HT-29 (cell line): ENCODE measurements around the gene CXorf65. TPM values are rescaled to one million over a fixed set of nuclear protein-coding genes. Genes with fewer than 3 reads are reported as not detected.
A peak's percentile ranks its signal among the peaks of the same experiment; 100 is the strongest.

Experiments used
- DNase-seq: peaks from one replicate; pipeline ENCODE4 v3.0.0-alpha.2; 2015; ENCODE audit warnings: low spot score
- total RNA-seq: library from RNA; depleted of rRNA; stranded (reverse); fragments of >200 nt; shearing (Covaris generic); gene quantifications from 2 replicates; pipeline ENCODE4 v1.2.3, GENCODE V29; 2014

CXorf65 gene
- total RNA-seq, 1 experiment from 2014 or later: not detected

- DNase-seq: no peak
Measured at GRCh38 chrX:71107245-71107644, 705 bp upstream of the CXorf65 start.

DNA sequence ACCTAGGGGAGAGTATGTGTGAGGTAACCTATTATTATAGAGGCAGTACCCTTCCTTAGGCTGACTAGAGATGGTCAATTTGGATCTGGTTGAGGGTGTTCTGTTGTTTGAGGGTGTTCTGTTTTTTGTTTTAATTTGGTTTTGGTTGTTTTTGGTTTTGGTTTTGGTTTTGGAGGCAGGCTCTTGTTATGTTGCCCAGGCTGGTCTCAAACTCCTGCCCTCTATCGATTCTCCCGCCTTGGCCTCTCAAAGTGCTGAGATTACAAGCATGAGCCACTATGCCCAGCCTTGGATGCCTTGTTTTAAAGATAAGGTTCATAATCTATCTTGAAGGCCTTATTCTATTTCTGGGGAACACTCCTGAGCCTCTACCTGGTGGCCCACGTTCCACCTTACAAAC is 912 bp downstream of the CXorf65 start:
- no peak for DNase-seq

- no peak for DNase-seq
Measured at GRCh38 chrX:71103110-71103983, 3.2 kb downstream of the CXorf65 start.

DNA sequence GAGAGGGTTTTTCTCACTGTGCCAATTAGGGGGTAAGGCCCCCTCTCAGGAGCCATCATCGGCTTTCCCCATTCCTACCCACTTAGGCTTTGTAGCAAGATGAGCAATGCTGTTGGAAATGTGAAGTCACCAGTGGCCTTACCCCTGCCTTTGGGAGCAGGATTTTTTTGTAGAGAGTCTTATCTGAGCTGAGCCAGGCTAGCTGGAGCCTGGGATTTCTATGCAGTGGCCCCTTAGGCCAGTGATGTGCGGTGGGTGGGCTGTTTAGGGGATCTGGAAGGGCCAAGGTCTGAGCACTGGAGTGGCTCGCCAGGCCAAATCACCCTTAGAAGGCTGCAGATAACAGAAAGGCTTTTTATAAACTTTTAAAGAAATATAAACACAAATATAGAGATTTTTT is 4.2 kb downstream of the CXorf65 start:
- no peak for DNase-seq

DNA sequence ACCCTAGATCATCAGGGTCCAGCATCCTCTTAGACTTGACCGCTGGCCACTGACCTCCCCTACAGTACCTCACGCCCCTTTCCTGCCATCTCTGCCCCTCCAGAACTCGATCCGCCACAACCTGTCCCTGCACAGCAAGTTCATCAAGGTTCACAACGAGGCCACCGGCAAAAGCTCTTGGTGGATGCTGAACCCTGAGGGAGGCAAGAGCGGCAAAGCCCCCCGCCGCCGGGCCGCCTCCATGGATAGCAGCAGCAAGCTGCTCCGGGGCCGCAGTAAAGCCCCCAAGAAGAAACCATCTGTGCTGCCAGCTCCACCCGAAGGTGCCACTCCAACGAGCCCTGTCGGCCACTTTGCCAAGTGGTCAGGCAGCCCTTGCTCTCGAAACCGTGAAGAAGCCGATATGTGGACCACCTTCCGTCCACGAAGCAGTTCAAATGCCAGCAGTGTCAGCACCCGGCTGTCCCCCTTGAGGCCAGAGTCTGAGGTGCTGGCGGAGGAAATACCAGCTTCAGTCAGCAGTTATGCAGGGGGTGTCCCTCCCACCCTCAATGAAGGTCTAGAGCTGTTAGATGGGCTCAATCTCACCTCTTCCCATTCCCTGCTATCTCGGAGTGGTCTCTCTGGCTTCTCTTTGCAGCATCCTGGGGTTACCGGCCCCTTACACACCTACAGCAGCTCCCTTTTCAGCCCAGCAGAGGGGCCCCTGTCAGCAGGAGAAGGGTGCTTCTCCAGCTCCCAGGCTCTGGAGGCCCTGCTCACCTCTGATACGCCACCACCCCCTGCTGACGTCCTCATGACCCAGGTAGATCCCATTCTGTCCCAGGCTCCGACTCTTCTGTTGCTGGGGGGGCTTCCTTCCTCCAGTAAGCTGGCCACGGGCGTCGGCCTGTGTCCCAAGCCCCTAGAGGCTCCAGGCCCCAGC is 5.7 kb downstream of the CXorf65 start:
- no peak for DNase-seq

DNA sequence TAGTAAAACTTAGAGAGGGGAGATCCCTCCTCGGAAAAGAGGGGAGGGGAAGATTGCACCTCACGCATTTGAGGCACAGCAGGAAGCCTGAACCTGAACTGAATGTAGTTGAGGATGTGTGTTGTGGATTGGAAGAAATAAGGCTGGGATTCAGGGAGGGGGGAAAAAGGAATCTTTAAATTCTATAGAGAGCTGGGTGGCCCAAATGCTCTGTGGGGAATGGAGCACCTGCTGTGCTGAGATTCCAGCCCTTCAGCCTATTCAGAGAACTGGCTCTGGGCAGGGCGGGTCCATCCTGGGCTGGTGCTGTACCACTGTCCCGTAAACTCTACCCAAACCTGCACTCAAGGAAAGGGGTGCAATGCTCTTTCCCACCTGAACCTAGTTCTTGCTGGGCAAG is 6.8 kb downstream of the CXorf65 start:
- no peak for DNase-seq

GRCh38 chrX:71098951-71099506 is 7.5 kb downstream of the CXorf65 start:
- DNase-seq: no peak

GRCh38 chrX:71098302-71098701 is 8.2 kb downstream of the CXorf65 start:
- peak; percentile 48 for DNase-seq

DNA sequence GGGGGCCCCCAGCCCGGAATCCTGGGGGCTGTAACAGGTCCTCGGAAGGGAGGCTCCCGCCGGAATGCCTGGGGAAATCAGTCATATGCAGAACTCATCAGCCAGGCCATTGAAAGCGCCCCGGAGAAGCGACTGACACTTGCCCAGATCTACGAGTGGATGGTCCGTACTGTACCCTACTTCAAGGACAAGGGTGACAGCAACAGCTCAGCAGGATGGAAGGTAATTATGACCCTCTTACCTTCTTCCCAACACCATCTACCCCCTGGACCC is 9.8 kb downstream of the CXorf65 start:
- no peak for DNase-seq

DNA sequence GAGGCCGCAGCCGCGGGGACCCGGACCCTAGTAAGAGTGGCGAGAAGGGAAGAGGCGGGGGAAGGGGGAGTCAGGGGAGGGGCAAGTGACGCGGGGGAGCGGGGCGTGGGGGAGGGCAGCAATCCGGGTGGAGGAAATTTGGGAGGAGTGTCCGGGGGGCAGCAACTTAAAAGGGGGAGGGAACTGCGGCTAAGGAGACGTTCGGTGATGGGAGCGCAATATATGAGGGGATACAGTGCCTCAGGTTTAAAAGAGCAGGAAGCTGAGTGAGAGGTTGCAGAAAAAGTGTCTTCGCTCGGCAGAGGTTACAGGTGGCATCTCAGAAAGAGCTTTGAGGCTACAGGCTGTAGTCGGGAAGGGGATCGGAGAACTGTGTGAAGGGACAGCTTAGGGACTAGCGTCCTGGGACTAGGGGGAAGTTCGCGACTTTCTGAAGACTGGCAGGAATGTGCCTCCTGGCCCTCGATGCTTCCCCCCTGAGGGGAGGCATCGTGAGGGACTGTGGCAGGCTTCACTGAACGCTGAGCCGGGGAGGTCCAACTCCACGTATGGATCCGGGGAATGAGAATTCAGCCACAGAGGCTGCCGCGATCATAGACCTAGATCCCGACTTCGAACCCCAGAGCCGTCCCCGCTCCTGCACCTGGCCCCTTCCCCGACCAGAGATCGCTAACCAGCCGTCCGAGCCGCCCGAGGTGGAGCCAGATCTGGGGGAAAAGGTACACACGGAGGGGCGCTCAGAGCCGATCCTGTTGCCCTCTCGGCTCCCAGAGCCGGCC is 10.4 kb downstream of the CXorf65 start:
- peak; percentile 16 for DNase-seq

- DNase-seq: peak; percentile 83
Measured at GRCh38 chrX:71095555-71095980, 11.0 kb downstream of the CXorf65 start, which contains the start of gene FOXO4. TSS of gene FOXO4 (plus strand) at chrX:71095851. CDS start at chrX:71096529, 678 bp downstream.

DNA sequence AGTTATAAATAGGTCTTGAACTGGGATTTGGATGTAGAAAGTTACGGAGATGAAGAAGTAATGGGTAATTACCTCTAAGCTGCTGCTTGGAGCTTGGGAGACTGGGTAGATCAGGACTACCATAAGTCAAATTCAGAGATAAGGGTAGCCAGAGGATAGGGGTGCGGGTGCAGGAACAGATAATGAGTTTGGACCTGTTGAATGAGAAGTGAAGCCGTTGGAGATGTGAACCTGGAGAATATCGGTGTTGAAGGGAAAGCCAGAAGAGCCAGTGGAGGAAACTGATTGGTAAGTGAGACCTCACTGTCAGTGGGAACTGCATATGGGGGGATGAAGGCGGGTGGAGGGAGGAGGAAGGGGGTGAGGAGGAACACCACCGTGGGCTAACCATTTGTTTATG is 11.5 kb downstream of the CXorf65 start:
- no peak for DNase-seq

- DNase-seq: no peak
Measured at GRCh38 chrX:71091263-71091662, 15.3 kb downstream of the CXorf65 start.

- no peak for DNase-seq
Measured at GRCh38 chrX:71085900-71086299, 20.6 kb downstream of the CXorf65 start.

DNA sequence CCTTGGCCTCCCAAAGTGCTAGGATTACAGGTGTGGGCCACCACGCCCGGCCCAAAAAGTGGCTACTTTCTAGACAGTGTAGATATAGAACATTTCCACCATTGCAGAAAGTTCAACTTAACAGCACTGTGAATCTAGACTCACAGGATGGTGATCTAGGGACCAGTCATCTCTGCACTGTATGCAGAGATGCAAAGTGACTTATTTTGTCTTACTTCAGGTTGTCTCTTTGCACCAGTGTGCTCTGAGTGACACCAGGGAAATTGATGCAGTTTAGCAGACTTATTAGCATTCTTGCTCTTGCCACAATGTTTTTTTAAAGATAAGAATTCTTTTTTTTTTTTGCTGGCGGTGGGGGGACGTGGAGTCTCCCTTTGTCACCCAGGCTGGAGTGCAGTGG is 23.7 kb downstream of the CXorf65 start:
- DNase-seq: no peak

DNA sequence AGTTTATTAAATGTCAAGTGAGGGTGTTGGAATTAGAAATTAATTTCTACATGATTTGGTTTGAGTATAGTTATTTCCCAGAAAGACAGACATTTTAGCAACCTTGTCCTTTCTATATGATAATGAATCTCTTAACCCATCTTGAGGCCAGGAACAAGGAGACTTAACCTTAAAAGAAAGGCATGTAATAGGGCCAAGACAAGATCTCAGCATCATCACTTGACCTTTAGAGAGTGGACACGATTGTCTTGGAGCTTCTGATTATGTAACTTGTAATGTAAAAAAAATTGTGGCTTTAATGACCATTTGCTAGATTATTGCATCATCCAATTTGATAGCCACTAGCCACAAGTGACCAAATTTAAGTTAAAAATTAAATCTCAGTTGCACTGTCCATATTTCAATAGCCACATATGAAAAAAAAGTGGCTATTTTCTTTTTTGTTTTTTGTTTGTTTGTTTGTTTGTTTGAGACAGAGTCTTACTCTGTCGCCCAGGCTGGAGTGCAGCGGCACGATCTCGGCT is 24.4 kb downstream of the CXorf65 start:
- no peak for DNase-seq

DNA sequence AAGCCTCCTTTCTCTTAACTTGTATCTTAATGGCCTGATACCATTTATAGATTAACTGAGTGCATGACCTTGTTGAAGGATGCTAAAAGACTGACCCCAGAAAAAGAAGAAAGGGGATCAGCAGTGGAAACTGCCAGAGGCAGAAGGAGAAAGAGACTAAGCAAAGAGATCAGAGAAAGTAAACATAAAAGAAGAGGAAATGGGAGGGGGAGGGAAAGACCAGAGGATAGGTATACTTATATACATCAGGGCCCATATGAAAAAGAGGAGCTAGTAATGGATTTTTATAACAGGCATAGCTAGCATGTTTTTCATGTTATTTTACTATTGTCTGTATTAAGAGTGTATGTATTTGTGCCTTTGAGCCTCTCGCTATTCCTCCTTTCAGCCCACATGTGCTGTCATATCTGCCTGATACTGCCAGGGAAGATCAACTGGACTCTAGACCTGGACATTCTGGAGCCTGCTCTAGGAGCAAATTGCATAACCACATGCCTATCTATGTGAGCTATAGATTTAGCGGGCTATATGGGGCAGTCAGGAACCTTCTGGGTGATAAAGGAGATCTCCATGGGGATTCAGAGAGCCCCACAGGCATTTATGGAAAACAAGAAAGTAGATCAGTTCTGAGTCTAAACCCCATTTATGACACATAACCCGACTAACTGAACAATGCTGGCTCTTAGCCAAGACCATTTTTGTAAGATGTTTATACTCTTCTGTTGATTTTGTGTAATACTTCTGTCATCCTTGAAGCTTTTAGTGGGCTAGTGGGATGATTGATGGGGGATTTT is 25.0 kb downstream of the CXorf65 start:
- DNase-seq: no peak

- no peak for DNase-seq
Measured at GRCh38 chrX:71070531-71070930, 36.0 kb downstream of the CXorf65 start.

DNA sequence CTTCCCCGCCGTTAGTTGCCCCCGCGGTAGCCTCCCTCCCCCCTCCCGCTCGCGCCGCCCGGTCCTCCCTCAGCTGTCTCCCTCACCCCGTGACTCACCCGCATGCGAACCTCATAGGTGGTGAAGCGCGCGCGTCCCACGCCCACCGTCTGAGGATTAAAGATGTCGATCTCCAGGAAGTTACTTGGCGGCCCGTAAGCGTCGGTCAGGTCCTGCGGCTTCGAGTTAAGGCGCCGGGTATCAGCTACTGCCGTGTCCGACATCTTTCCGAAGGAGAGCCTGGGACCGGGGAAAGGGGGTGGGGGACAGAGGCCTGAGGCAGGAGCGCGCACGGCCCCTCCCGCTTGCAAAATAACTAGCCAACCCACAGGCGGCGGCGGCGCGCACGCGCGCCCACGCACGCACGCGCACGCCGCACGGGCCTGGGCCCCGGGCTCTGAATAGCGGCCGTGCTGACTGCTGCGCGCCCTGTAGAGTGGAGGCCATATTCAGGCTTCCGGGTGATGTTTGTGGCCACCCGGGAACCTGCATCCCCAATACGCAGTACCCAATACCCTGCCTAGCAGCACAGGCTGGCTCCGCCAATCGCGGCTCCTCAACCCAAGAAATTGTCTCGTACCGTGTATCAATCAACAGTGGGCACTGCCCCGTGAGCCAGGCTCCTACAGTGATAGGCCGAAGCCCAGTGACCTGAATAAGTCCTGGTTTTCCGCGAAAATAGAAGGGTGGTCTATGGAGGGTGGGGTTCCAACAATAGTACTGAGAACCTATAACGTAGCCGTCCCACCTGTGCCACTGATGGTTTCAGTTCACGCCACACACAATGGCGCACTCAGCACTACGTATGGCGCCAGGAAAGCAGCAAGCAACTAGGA is 38.3 kb downstream of the CXorf65 start, which contains the start of gene SNX12:
Gene SNX12, minus strand, starts transcription at position 291 of the 875 bp plus-strand sequence. Its CDS starts 28 bp downstream, at position 263.
- peak; percentile 84 for DNase-seq
